HEK293 (cell line): ENCODE measurements around the gene STAT5B.

ENCODE experiments used
- CTCF ChIA-PET: fragments of 350-600 bp; formaldehyde crosslinking; extraction: SDS; loops from one replicate; lab custom pipeline; 2021; ENCODE audit warnings: antibody characterized with exemption; lab: Yijun Ruan, JAX
- POLR2A ChIA-PET: fragments of 300-600 bp; formaldehyde crosslinking; extraction: SDS; loops from one replicate; lab custom pipeline; 2020; ENCODE audit warnings: antibody characterized with exemption, inconsistent platforms; lab: Yijun Ruan, JAX
- H3K27ac ChIP-seq: fragments of 200-500 bp; sonication (Bioruptor generic); 2 replicates; pipeline ENCODE4 v1.5.1; 2014; ENCODE audit warnings: low read depth, low read length, control low read depth, inconsistent platforms; ENCODE audit errors: extremely low read depth
- H3K36me3 ChIP-seq, 2 experiments: fragments of 200-500 bp in 1 of 2; sonication (Bioruptor generic) in 1 of 2; 1 replicate in 1 of 2; 2 replicates in 1 of 2; pipeline ENCODE4 v1.5.1; 2014 to 2017; ENCODE audit warnings: inconsistent platforms in 2 of 2, low read length in 2 of 2; ENCODE audit not compliant: control insufficient read depth in 2 of 2, insufficient read depth in 1 of 2
- H3K4me1 ChIP-seq: fragments of 200-500 bp; sonication (Bioruptor generic); 2 replicates; pipeline ENCODE4 v1.5.1; 2014; ENCODE audit warnings: mild to moderate bottlenecking, low read length, inconsistent platforms; ENCODE audit not compliant: control insufficient read depth, insufficient read depth
- H3K4me3 ChIP-seq: 2 replicates; pipeline ENCODE4 v1.5.1; 2011; ENCODE audit warnings: low read depth, mild to moderate bottlenecking, control low read depth, low read length, moderate library complexity
- H3K9me3 ChIP-seq: fragments of 200-500 bp; sonication (Bioruptor generic); 2 replicates; pipeline ENCODE4 v1.5.1; 2014; ENCODE audit warnings: low read depth, low read length, inconsistent platforms; ENCODE audit not compliant: control insufficient read depth, insufficient read depth
- BCL11B ChIP-seq: fragments of 450-650 bp; formaldehyde crosslinking; IDR thresholded peaks from 2 replicates; pipeline ENCODE4 v1.5.1; 2016; ENCODE audit warnings: low read depth, missing biosample characterization, missing genetic modification characterization
- REPIN1 ChIP-seq: fragments of 450-650 bp; formaldehyde crosslinking; IDR thresholded peaks from 2 replicates; pipeline ENCODE4 v1.5.1; 2017; ENCODE audit warnings: missing biosample characterization, missing genetic modification characterization, low read depth
- ZNF114 ChIP-seq: fragments of 450-650 bp; formaldehyde crosslinking; IDR thresholded peaks from 2 replicates; pipeline ENCODE4 v1.5.0; 2017; ENCODE audit warnings: missing biosample characterization, missing genetic modification characterization
- ZNF175 ChIP-seq: fragments of 450-650 bp; formaldehyde crosslinking; IDR thresholded peaks from 2 replicates; pipeline ENCODE4 v1.5.1; 2016; ENCODE audit warnings: missing biosample characterization, missing genetic modification characterization
- ZNF214 ChIP-seq: fragments of 450-650 bp; formaldehyde crosslinking; IDR thresholded peaks from 2 replicates; pipeline ENCODE4 v1.5.1; 2017; ENCODE audit warnings: missing biosample characterization, mild to moderate bottlenecking, missing genetic modification characterization, borderline replicate concordance
- ZNF292 ChIP-seq: fragments of 450-650 bp; formaldehyde crosslinking; IDR thresholded peaks from 2 replicates; pipeline ENCODE4 v1.5.1; 2016; ENCODE audit warnings: low read depth, missing biosample characterization, missing genetic modification characterization, borderline replicate concordance
- ZNF354C ChIP-seq: fragments of 450-650 bp; formaldehyde crosslinking; IDR thresholded peaks from 2 replicates; pipeline ENCODE4 v1.5.1; 2016; ENCODE audit warnings: missing biosample characterization, missing genetic modification characterization, low read depth, borderline replicate concordance
- ZNF366 ChIP-seq: fragments of 450-650 bp; formaldehyde crosslinking; conservative IDR thresholded peaks from 2 replicates; pipeline ENCODE4 v1.5.1; 2016; ENCODE audit warnings: missing biosample characterization, missing genetic modification characterization
- ZNF423 ChIP-seq: fragments of 450-650 bp; formaldehyde crosslinking; IDR thresholded peaks from 2 replicates; pipeline ENCODE4 v1.5.1; 2016; ENCODE audit warnings: missing biosample characterization, missing genetic modification characterization
- ZNF548 ChIP-seq: fragments of 450-650 bp; formaldehyde crosslinking; IDR thresholded peaks from 2 replicates; pipeline ENCODE4 v1.5.1; 2016; ENCODE audit warnings: missing biosample characterization, missing genetic modification characterization
- ZNF610 ChIP-seq: fragments of 450-650 bp; formaldehyde crosslinking; IDR thresholded peaks from 2 replicates; pipeline ENCODE4 v1.5.1; 2016; ENCODE audit warnings: missing biosample characterization, missing genetic modification characterization, borderline replicate concordance
- ZNF677 ChIP-seq: fragments of 450-650 bp; IDR thresholded peaks from 2 replicates; pipeline ENCODE4 v1.5.0; 2018; ENCODE audit warnings: missing biosample characterization, mild to moderate bottlenecking, missing genetic modification characterization, moderate library complexity
- ZNF701 ChIP-seq: fragments of 450-650 bp; formaldehyde crosslinking; IDR thresholded peaks from 2 replicates; pipeline ENCODE4 v1.5.1; 2016; ENCODE audit warnings: missing biosample characterization, missing genetic modification characterization
- ZNF777 ChIP-seq: fragments of 450-650 bp; formaldehyde crosslinking; IDR thresholded peaks from 2 replicates; pipeline ENCODE4 v1.5.1; 2017; ENCODE audit warnings: missing biosample characterization, missing genetic modification characterization, borderline replicate concordance
- ZSCAN23 ChIP-seq: fragments of 450-650 bp; formaldehyde crosslinking; IDR thresholded peaks from 2 replicates; pipeline ENCODE4 v1.5.1; 2016; ENCODE audit warnings: missing biosample characterization, missing genetic modification characterization
- TF ChIP-seq, protein P1 (sequence below): fragments of 450-650 bp; formaldehyde crosslinking; IDR thresholded peaks from 2 replicates; pipeline ENCODE4 v1.5.1; 2016; ENCODE audit warnings: missing biosample characterization, missing genetic modification characterization

Gene STAT5B

DNA sequence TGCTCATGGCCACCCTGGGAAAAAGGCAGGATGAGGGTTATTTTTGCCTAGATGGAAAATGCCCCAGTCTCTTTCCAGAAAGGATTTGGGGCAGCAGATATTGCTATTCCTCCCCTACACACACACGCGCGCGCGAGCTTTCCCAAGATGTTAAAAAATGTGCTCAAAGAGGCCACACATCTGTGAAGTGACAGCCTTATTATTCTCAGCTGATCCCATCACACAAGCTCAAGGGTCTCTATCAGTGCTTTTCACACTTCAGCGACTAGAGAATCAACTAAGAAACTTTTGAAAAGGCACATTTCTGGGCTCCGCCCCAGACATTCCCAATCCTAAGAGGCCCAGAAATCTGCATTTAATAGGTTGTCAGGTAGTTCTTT lies 115.7 kb downstream of the STAT5B start:
- Histone ChIP-seq H3K4me1 (no peaks in the 10 kb centered on the region), H3K36me3 (no peaks in the 10 kb centered on the region), H3K4me3 (no peak overlapping the region), H3K27ac (no peak overlapping the region), H3K9me3 (no peaks in the 10 kb centered on the region)
- ChIA-PET POLR2A (interaction anchor here (0.7 to 1.2 kb wide), 2 partner anchors 8 to 24 kb away, joined by 3 to 9 read pairs; no protein-coding TSS in a partner anchor), CTCF (interaction anchor here (0.6 to 2.3 kb wide), 5 partner anchors 11 to 250 kb away, joined by 3 to 8 read pairs (median 5); no protein-coding TSS in a partner anchor)
- no peak for TF ChIP-seq ZNF677 (tag by site-specific recombination)
- TF ChIP-seq, protein P1, sequence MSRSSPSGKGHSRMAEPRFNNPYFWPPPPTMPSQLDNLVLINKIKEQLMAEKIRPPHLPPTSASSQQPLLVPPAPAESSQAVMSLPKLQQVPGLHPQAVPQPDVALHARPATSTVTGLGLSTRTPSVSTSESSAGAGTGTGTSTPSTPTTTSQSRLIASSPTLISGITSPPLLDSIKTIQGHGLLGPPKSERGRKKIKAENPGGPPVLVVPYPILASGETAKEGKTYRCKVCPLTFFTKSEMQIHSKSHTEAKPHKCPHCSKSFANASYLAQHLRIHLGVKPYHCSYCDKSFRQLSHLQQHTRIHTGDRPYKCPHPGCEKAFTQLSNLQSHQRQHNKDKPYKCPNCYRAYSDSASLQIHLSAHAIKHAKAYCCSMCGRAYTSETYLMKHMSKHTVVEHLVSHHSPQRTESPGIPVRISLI (tag by site-specific recombination), result 0 out of 2 replicates have a peak, but pooled peaks have one; percentile 45
- no peak for TF ChIP-seq ZSCAN23 (tag by site-specific recombination)
- TF ChIP-seq ZNF610, result no peak
- no peak for TF ChIP-seq ZNF114 (tag by site-specific recombination)
- TF ChIP-seq ZNF701, result no peak
- TF ChIP-seq ZNF548 (tag by site-specific recombination), result no peak
- TF ChIP-seq ZNF777 (tag by site-specific recombination), result no peak

- H3K4me3 ChIP-seq, result no peak overlapping the region
- TF ChIP-seq REPIN1 (tag by site-specific recombination) (no peak), ZNF292 (tag by site-specific recombination) (no peak), ZNF423 (tag by site-specific recombination) (no peak), ZNF354C (no peak), ZNF175 (no peak)
- CTCF ChIA-PET, result interaction anchor here (0.6 to 1.9 kb wide), 6 partner anchors 15 to 251 kb away, joined by 3 to 6 read pairs (median 4); no protein-coding TSS in a partner anchor
- H3K4me1 ChIP-seq, result no peaks in the 10 kb centered on the region
- H3K27ac ChIP-seq, result no peak overlapping the region
- no peaks in the 10 kb centered on the region for H3K36me3 ChIP-seq
- POLR2A ChIA-PET, result interaction anchor here (0.7 to 1.2 kb wide), 2 partner anchors 8 to 24 kb away, joined by 3 to 9 read pairs; no protein-coding TSS in a partner anchor
- no peaks in the 10 kb centered on the region for H3K9me3 ChIP-seq
Measured at GRCh38 chr17:42159796-42160530, 116.2 kb downstream of the STAT5B start.

GRCh38 chr17:42155614-42156045 lies 120.6 kb downstream of the STAT5B start:
- Histone ChIP-seq H3K4me3 (no peak overlapping the region), H3K4me1 (no peaks in the 10 kb centered on the region; the same call in 1 of the 2 replicates), H3K9me3 (no peaks in the 10 kb centered on the region), H3K27ac (no peak overlapping the region; the same call in 1 of the 2 replicates), H3K36me3 (peaks cover 2 to 19% of the 10 kb centered on the region in 2 experiments)
- ChIA-PET POLR2A (interaction anchor here (0.7 to 2.1 kb wide), 3 partner anchors 16 to 189 kb away, joined by 4 to 6 read pairs (median 4); partner anchors contain the start of gene CNP), CTCF (interaction anchor here (0.5 to 2.6 kb wide), 6 partner anchors 26 to 329 kb away, joined by 3 to 8 read pairs (median 4); partner anchors contain the start of gene KCNH4)
- TF ChIP-seq BCL11B (tag by site-specific recombination) (0 out of 2 replicates have a peak, but pooled peaks have one; percentile 3), ZNF366 (tag by site-specific recombination) (no peak), ZNF214 (tag by site-specific recombination) (no peak)
